ENCODE data around the gene ZDHHC8.
A peak's percentile ranks its signal among the peaks of the same experiment; 100 is the strongest.

ZDHHC8 gene

GRCh38 chr22:20130731-20131596 lies 640 bp upstream of the ZDHHC8 start:
- peak; percentile 57 for DNase-seq

DNA sequence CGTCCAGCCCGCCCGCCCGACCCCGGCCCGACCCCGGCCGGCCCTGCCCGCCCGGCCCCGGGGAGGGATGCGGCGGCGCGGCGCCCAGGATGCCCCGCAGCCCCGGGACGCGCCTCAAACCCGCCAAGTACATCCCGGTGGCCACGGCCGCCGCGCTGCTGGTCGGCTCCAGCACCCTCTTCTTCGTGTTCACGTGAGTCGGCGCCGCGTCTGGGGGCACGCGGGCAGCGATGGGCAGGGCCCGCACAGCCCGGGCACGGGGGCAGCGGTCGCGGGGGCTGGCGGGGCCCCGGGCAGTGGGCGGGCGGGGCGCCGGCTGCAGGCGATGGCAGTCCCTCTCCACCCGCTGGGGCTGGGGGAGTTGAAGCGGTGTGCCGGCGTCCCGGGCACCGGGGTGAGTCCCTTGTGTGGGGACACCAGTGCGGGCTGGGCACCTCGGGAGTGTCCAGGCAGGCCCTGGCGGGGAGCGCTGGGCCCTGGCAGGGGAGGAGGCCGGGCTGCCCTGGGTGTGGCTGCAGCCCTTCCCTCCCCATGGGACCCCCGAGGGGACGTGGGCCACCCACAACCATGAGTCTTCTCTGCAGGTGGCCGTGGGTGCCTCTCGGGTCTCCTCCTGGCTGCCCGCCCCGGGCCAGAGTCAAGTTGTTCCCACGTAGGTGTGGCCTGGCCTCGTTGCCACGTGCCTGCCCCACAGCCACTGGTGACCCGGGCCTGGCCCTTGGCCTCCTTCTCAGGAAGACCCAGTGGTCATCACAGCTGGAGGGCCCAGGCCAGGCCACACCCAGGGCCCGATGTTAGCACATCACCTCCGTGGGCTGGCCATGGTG lies 468 bp downstream of the ZDHHC8 start:
- DNase-seq: no peak

- DNase-seq: no peak
These were observed 1.2 kb downstream of the ZDHHC8 start for GRCh38 chr22:20132686-20133246.

DNA sequence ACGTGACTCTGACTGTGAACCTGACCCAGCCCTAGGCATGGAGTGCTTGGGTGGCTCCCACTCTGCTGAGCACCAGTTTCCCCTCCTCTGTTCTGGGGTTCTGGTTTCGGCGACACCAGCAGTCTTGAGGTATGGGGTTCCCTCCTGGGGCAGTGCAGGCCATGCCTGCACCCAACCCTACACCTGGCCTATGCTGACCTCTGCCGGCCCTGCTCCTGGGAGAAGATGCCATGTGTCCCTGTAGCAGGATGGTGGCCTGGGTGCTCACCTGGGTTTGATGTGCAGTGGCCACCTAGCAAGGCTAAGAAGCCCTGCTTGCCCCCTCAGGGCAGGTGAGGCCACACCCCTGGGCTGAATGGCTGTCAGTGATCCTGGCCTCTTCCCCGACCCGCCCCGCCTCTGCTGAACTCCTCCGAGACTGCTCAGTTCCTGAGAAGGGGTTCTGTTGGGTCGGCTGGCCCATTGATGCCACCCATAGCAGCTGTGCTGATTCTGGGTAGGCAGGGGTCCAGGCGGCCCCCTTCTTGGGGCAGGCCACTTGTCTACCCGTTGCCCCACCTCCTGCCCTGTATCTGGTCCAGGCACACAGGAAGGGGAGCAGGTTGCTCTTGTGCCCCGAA lies 2.4 kb downstream of the ZDHHC8 start:
- DNase-seq: no peak

- no peak for DNase-seq
These were observed 3.7 kb downstream of the ZDHHC8 start for GRCh38 chr22:20135265-20135664.

GRCh38 chr22:20135806-20136602 lies 4.4 kb downstream of the ZDHHC8 start:
- no peak for DNase-seq

DNA sequence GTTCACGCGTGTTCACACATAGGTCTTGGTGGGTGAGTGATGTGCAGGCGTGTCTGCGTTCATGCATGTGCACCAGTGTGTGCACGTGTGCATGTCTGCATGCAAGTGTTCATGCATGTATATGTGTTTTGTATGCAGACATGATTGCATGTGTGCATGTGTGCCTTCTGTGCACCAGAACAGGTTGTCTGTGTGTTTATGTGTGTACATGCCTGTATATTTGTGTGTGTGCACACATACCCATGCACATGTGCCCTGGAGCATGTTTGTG lies 4.9 kb downstream of the ZDHHC8 start:
- no peak for DNase-seq

DNA sequence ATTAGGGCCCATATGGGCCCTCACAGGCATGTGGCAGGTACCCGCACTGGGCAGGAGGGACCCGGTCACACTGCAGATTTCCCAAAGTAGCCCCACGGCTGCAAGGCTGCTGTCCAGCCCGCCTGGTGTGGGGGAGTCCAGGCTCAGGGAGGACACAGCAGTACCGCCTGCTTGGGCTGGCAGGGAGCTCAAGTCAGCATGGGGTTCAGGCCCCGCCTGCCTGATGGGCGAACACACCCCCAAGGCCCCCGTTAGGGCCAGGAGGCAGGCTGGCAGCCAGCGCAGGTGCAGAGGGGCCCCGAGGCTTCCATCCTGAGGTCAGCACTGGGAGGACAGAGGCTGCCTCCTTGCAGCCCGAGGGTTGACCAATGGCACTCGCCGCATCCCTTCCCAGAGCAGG lies 5.5 kb downstream of the ZDHHC8 start:
- DNase-seq: no peak

DNA sequence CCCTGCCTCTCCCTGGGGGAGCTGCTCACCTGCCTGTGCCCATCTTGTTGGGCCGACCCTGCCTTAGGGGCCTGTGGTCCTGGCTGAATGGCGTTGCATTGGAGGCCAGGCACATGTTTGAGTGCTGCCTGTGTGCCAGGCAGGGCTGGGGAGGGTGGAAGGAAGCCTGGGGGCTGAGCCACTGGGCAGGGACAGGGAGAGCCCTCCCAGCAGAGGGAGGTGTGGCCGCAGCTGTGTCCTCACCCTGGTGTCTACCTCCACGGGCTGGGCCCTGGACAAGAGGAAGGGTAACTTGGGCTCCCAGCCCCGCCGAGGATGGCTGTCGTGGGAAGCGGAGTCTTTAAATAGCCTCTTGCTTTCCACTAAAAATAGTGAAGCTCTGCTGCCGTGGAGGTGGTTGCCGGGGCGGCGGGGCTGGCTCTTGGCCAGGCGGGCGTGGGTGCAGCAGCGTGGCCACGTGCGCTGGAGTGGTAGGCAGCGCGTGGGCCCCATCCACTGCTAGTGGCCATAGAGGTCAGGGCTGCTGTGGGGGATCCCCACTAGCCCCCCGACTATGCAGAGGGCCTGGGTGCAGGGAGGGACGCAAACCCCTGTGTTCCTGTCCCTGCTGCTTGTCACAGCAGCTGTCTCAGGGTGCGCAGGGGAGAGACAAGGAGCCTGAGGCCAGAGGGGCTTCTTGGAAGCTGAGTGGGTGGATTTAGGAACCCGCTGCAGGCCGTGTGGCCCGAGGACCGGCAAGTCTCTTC lies 6.2 kb downstream of the ZDHHC8 start:
- no peak for DNase-seq

DNA sequence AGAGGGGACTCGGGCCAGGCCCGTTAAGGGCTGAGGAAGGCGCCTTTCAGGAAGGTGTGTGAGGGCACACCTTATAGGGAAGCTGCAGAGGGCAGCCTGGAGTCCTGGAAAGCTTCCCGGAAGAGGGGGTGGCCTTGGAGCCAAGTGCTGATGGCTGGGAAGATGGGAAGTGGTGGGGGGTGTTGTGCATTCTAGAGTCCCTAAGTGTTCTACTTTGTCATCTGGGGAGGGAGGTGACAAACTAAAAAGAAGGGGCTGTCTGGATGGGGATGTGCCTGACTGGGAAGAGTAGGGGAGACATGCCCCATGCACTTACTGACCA lies 6.8 kb downstream of the ZDHHC8 start:
- no peak for DNase-seq

DNA sequence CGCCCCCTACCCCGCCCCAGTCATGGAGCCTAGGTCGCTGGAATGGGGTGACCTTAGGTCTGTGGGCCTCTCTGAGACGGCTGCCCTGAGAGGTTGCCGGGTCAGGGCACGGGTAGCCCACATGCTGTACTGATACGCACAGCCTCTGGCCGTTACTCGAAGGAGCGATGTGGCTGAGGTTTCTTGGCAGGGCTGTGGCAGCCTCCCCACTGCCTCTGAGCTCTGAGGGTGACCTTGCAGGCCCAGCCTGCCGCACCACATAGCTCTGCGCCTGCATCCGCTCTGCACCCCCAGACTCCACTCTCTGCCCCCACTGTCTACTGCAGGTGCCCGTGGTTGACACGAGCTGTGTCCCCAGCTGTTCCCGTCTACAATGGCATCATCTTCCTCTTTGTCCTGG lies 7.3 kb downstream of the ZDHHC8 start:
- no peak for DNase-seq

DNA sequence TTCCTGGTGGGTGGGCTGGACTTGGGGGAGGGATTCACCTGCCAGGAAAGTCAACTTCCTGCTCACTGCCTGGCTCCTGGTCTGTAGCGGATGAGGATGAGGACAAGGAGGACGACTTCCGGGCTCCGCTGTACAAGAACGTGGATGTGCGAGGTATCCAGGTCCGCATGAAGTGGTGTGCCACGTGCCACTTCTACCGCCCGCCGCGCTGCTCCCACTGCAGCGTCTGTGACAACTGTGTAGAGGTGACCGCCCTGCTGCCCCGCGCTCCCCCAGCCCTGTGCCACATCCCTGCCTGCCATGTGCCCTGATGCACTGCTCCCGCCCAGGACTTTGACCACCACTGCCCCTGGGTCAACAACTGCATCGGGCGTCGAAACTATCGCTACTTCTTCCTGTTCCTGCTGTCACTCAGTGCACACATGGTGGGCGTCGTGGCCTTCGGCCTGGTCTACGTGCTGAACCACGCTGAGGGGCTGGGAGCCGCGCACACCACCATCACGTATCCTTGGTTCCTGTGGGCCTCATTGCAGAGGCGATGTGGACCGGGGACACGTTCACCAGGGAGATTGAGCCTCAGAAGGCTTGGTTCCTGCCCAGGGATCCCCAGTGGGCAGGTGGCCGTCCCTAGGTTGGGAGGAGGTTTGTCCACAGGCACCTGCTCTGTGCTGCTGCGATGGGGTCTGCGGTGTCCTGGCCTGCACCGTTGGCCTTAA lies 7.9 kb downstream of the ZDHHC8 start:
- DNase-seq: no peak

GRCh38 chr22:20140107-20140445 lies 8.5 kb downstream of the ZDHHC8 start:
- no peak for DNase-seq

DNA sequence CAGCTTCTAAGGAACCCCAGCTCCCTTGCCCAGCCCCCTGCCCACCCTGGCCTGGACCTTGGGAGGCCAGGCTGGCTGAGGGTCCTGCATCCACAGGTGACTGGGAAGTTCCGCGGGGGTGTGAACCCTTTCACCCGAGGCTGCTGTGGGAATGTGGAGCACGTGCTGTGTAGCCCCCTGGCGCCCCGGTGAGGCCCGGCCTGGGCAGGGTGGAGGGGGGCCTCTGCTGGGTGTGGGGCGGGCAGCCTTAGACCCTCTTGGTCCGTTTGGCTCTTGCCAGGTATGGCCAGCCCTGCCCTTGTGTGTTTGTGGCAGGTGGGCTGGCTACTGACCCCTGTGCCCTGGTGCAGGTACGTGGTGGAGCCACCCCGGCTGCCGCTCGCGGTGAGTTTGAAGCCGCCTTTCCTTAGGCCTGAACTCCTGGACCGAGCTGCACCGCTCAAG lies 8.9 kb downstream of the ZDHHC8 start:
- DNase-seq: no peak

GRCh38 chr22:20141186-20142077 lies 9.8 kb downstream of the ZDHHC8 start:
- DNase-seq: no peak

DNA sequence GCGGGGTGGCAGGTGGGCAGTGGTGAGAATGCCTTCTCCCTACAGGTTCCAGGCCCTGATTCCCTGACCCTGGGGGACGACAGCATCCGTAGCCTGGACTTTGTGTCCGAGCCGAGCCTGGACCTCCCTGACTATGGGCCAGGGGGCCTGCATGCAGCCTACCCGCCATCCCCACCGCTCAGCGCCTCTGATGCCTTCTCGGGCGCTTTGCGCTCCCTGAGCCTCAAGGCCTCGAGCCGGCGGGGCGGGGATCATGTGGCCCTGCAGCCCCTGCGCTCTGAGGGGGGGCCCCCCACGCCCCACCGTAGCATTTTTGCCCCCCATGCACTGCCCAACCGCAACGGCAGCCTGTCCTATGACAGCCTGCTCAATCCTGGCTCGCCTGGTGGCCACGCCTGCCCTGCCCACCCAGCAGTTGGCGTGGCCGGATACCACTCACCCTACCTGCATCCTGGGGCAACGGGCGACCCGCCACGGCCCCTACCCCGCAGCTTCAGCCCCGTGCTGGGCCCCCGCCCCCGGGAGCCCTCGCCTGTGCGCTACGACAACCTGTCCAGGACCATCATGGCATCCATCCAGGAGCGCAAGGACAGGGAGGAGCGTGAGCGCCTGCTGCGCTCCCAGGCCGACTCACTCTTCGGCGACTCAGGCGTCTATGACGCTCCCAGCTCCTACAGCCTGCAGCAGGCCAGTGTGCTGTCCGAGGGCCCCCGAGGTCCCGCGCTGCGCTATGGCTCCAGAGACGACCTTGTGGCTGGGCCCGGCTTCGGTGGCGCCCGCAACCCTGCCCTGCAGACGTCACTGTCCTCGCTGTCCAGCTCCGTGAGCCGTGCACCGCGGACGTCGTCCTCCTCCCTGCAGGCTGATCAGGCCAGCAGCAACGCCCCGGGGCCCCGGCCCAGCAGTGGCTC lies 11.4 kb downstream of the ZDHHC8 start:
- no peak for DNase-seq

GRCh38 chr22:20143883-20144665 lies 12.5 kb downstream of the ZDHHC8 start:
- no peak for DNase-seq

- no peak for DNase-seq
These were observed 13.7 kb downstream of the ZDHHC8 start for GRCh38 chr22:20145206-20145831.

Data from COR-L47 (cell line).